Measurements from ENCODE around the gene TSPAN9. TPM values are rescaled to one million over a fixed set of nuclear protein-coding genes. Genes with fewer than 3 reads are reported as not detected.

The TSPAN9 gene
- polyA plus RNA-seq, 2 of the 4 experiments (the other 2 are of a cell fraction): 12.4 to 16.1 TPM

DNA sequence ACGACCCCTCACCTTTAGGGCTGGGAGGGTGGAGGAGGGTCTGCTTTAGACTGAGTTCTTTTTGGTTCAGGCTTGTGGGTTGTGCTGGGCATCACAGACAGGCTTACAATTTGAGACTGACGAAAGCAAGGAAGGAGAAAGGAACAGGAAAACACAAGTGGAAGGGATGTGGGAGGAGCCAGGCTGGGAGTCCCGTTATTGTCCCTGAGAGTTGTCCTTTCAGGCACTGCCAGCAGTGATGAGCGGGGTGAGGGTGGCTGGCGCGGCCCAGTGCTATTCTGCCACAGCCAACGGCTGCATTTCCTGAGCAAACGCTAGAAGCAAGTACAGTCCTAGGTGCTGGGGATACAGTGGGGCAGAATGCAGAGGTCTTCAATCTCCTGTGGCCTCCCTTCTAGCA is 29.2 kb upstream of the TSPAN9 start:
- CTCF ChIA-PET: interaction anchor here (1.1 kb wide), 1 partner anchor 13 kb away, joined by 3 read pairs; no protein-coding TSS in a partner anchor
- no peak overlapping the region for H3K4me3 ChIP-seq
- H3K4me1 ChIP-seq: no peaks in the 10 kb centered on the region
- no peak overlapping the region for H3K4me2 ChIP-seq
- H3K9me3 ChIP-seq: no peaks in the 10 kb centered on the region
- WGBS (ENCODE audit: missing lambda C conversion rate): 38% methylated on average over 8 of the region's 8 CpGs
- ATAC-seq (peak; percentile 28 to 34; a peak in 4 of 6 replicates), DNase-seq (ENCODE audit: low read depth in 1 of 2, low spot score in 1 of 2) (no peak), FAIRE-seq (no peak)
- POLR2A ChIA-PET: no interaction called here
- H3K27ac ChIP-seq: no peak overlapping the region
- no peak for TF ChIP-seq HOXA7 (CRISPR knock-in tag; IDR thresholded peaks at IDR 0.05)
- TF ChIP-seq, protein P1, sequence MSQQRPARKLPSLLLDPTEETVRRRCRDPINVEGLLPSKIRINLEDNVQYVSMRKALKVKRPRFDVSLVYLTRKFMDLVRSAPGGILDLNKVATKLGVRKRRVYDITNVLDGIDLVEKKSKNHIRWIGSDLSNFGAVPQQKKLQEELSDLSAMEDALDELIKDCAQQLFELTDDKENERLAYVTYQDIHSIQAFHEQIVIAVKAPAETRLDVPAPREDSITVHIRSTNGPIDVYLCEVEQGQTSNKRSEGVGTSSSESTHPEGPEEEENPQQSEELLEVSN (IDR thresholded peaks at IDR 0.05; ENCODE audit: borderline replicate concordance, low read depth): no peak

DNA sequence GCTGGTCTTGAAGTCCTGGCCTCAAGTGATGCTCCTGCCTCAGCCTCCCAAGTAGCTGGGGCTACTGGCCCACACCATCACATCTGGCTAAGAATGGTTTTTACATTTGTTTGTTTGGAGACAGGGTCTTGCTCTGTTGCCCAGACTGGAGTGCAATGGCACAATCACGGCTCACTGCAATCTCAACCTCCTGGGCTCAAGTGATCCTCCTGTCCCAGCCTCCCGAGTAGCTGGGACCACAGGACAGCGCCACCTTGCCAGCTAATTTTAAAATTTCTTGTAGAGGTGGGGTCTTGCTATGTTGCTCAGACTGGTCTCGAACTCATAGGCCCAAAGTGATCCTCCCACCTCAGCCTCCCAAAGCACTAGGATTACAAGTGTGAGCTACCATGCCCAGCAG is 28.6 kb upstream of the TSPAN9 start:
- FAIRE-seq (no peak), DNase-seq (ENCODE audit: low read depth in 1 of 2, low spot score in 1 of 2) (no peak), ATAC-seq (no peak)
- 94% methylated on average over 4 of the region's 4 CpGs for WGBS (ENCODE audit: missing lambda C conversion rate)
- Histone ChIP-seq H3K9me3 (no peaks in the 10 kb centered on the region), H3K27ac (no peak overlapping the region), H3K4me2 (no peak overlapping the region), H3K4me1 (no peaks in the 10 kb centered on the region), H3K4me3 (no peak overlapping the region)
- ChIA-PET POLR2A (no interaction called here), CTCF (interaction anchor here (1.1 kb wide), 1 partner anchor 13 kb away, joined by 3 read pairs; no protein-coding TSS in a partner anchor)
- TF ChIP-seq, protein P2, sequence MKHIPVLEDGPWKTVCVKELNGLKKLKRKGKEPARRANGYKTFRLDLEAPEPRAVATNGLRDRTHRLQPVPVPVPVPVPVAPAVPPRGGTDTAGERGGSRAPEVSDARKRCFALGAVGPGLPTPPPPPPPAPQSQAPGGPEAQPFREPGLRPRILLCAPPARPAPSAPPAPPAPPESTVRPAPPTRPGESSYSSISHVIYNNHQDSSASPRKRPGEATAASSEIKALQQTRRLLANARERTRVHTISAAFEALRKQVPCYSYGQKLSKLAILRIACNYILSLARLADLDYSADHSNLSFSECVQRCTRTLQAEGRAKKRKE (CRISPR knock-in tag; IDR thresholded peaks at IDR 0.05; ENCODE audit: low read depth): no peak
- TF ChIP-seq POLR2A (IDR thresholded peaks at IDR 0.05; ENCODE audit: low read length): no peak
- TF ChIP-seq, protein P3, sequence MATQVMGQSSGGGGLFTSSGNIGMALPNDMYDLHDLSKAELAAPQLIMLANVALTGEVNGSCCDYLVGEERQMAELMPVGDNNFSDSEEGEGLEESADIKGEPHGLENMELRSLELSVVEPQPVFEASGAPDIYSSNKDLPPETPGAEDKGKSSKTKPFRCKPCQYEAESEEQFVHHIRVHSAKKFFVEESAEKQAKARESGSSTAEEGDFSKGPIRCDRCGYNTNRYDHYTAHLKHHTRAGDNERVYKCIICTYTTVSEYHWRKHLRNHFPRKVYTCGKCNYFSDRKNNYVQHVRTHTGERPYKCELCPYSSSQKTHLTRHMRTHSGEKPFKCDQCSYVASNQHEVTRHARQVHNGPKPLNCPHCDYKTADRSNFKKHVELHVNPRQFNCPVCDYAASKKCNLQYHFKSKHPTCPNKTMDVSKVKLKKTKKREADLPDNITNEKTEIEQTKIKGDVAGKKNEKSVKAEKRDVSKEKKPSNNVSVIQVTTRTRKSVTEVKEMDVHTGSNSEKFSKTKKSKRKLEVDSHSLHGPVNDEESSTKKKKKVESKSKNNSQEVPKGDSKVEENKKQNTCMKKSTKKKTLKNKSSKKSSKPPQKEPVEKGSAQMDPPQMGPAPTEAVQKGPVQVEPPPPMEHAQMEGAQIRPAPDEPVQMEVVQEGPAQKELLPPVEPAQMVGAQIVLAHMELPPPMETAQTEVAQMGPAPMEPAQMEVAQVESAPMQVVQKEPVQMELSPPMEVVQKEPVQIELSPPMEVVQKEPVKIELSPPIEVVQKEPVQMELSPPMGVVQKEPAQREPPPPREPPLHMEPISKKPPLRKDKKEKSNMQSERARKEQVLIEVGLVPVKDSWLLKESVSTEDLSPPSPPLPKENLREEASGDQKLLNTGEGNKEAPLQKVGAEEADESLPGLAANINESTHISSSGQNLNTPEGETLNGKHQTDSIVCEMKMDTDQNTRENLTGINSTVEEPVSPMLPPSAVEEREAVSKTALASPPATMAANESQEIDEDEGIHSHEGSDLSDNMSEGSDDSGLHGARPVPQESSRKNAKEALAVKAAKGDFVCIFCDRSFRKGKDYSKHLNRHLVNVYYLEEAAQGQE (IDR thresholded peaks at IDR 0.05): no peak
- no peak for TF ChIP-seq HOXB5 (CRISPR knock-in tag; IDR thresholded peaks at IDR 0.05)
- no peak for TF ChIP-seq FOSL2 (IDR thresholded peaks at IDR 0.05)
- TF ChIP-seq FOSL2 (CRISPR knock-in tag; IDR thresholded peaks at IDR 0.05): no peak
- no peak for TF ChIP-seq RARB (CRISPR knock-in tag; IDR thresholded peaks at IDR 0.05)
- TF ChIP-seq NPAS2 (CRISPR knock-in tag; IDR thresholded peaks at IDR 0.05; ENCODE audit: borderline replicate concordance): no peak
- TF ChIP-seq KDM1A (IDR thresholded peaks at IDR 0.05; ENCODE audit: low read depth): no peak
- no peak for TF ChIP-seq TP53 (CRISPR knock-in tag; IDR thresholded peaks at IDR 0.05)
- TF ChIP-seq, protein P4, sequence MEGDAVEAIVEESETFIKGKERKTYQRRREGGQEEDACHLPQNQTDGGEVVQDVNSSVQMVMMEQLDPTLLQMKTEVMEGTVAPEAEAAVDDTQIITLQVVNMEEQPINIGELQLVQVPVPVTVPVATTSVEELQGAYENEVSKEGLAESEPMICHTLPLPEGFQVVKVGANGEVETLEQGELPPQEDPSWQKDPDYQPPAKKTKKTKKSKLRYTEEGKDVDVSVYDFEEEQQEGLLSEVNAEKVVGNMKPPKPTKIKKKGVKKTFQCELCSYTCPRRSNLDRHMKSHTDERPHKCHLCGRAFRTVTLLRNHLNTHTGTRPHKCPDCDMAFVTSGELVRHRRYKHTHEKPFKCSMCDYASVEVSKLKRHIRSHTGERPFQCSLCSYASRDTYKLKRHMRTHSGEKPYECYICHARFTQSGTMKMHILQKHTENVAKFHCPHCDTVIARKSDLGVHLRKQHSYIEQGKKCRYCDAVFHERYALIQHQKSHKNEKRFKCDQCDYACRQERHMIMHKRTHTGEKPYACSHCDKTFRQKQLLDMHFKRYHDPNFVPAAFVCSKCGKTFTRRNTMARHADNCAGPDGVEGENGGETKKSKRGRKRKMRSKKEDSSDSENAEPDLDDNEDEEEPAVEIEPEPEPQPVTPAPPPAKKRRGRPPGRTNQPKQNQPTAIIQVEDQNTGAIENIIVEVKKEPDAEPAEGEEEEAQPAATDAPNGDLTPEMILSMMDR (IDR thresholded peaks at IDR 0.05): no peak
- TF ChIP-seq RFX5 (IDR thresholded peaks at IDR 0.05): no peak
- TF ChIP-seq EHF (CRISPR knock-in tag; IDR thresholded peaks at IDR 0.05): no peak
- no peak for TF ChIP-seq MAZ (IDR thresholded peaks at IDR 0.05; ENCODE audit: borderline replicate concordance, low read depth, low read length)
- no peak for TF ChIP-seq CHD4 (IDR thresholded peaks at IDR 0.05; ENCODE audit: borderline replicate concordance)
- no peak for TF ChIP-seq HOXA7 (CRISPR knock-in tag; IDR thresholded peaks at IDR 0.05)
- no peak for TF ChIP-seq BHLHE40 (IDR thresholded peaks at IDR 0.05; ENCODE audit: low read depth, low read length)
- TF ChIP-seq, protein P5, sequence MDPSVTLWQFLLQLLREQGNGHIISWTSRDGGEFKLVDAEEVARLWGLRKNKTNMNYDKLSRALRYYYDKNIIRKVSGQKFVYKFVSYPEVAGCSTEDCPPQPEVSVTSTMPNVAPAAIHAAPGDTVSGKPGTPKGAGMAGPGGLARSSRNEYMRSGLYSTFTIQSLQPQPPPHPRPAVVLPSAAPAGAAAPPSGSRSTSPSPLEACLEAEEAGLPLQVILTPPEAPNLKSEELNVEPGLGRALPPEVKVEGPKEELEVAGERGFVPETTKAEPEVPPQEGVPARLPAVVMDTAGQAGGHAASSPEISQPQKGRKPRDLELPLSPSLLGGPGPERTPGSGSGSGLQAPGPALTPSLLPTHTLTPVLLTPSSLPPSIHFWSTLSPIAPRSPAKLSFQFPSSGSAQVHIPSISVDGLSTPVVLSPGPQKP (IDR thresholded peaks at IDR 0.05; ENCODE audit: low read depth, low read length): no peak
